Left ventricle myocardium inferior (tissue), 1 donor: ENCODE results near the gene CACTIN. TPM values are rescaled to one million over a fixed set of nuclear protein-coding genes. Genes with fewer than 3 reads are reported as not detected.
A peak's percentile ranks its signal among the peaks of the same experiment; 100 is the strongest.

Experiments used
- DNase-seq: peaks from one replicate; pipeline ENCODE4 v3.0.0-alpha.2; 2020
- H3K27ac ChIP-seq: fragments of 200-600 bp; replicated peaks from 2 replicates; pipeline ENCODE4 v1.8.0; 2021
- H3K27me3 ChIP-seq: fragments of 200-600 bp; 2 replicates; pipeline ENCODE4 v1.8.0; 2021; ENCODE audit warnings: low read depth
- H3K36me3 ChIP-seq: fragments of 200-600 bp; 2 replicates; pipeline ENCODE4 v1.8.0; 2021
- H3K4me1 ChIP-seq: fragments of 200-600 bp; 2 replicates; pipeline ENCODE4 v1.8.0; 2021
- H3K4me3 ChIP-seq: fragments of 200-600 bp; 2 replicates; pipeline ENCODE4 v1.8.0; 2021; ENCODE audit warnings: mild to moderate bottlenecking, moderate library complexity
- H3K9me3 ChIP-seq: fragments of 200-600 bp; replicated peaks from 2 replicates; pipeline ENCODE4 v1.8.0; 2021
- CTCF ChIP-seq: fragments of 200-600 bp; IDR thresholded peaks from 2 replicates; pipeline ENCODE4 v1.8.0; 2021; ENCODE audit warnings: antibody characterized with exemption, mild to moderate bottlenecking, borderline replicate concordance
- intact Hi-C: fragments of 100-400 bp; cut with micrococcal nuclease; formaldehyde crosslinking; loops from one replicate; pipeline ENCODE4 v1.11.0; 2022
- total RNA-seq: library from RNA; stranded (reverse); fragmentation: NEBNext Ultra II Directional; extraction: Animal tissue kit (Norgen Biotek cat#: 25700); gene quantifications from one replicate; pipeline ENCODE4 v1.2.1, GENCODE V29; 2021
- donor health status: DM: no; HTN: yes; CAD: no; lungs with severe emphysema.

Gene CACTIN
- total RNA-seq, 1 donor from 2014 or later: 14.5 TPM

GRCh38 chr19:3608079-3608641, 18.4 kb downstream of the CACTIN start:
- no peak for DNase-seq
- Histone ChIP-seq H3K27ac (peak overlapping the region; percentile 92), H3K4me3 (peak overlapping the region; percentile 72), H3K4me1 (peaks cover 68% of the 10 kb centered on the region), H3K27me3 (peaks cover 30% of the 10 kb centered on the region), H3K9me3 (no peaks in the 10 kb centered on the region), H3K36me3 (peaks cover 24% of the 10 kb centered on the region)
- intact Hi-C loops: no loop called here
- TF ChIP-seq CTCF: no peak

- H3K36me3 ChIP-seq: peaks cover 17% of the 10 kb centered on the region
- H3K4me3 ChIP-seq: peak overlapping the region; percentile 72
- intact Hi-C loops: no loop called here
- H3K27me3 ChIP-seq: peaks cover 30% of the 10 kb centered on the region
- peak; percentile 72 for DNase-seq
- H3K27ac ChIP-seq: peak overlapping the region; percentile 92
- H3K9me3 ChIP-seq: no peaks in the 10 kb centered on the region
- no peak for TF ChIP-seq CTCF
- peaks cover 69% of the 10 kb centered on the region for H3K4me1 ChIP-seq
Observed at GRCh38 chr19:3607303-3608078, 19.1 kb downstream of the CACTIN start.

- peak; percentile 81 for DNase-seq
- peak within 1 kb of the TSS; percentile 92 for H3K27ac ChIP-seq
- peak within 1 kb of the TSS; percentile 72 for H3K4me3 ChIP-seq
- intact Hi-C loops: no loop called here
- peaks cover 30% of the 10 kb centered on the region for H3K27me3 ChIP-seq
- TF ChIP-seq CTCF: no peak
- peaks cover 10% of the 10 kb centered on the region for H3K36me3 ChIP-seq
- H3K9me3 ChIP-seq: no peaks in the 10 kb centered on the region
- peaks cover 69% of the 10 kb centered on the region for H3K4me1 ChIP-seq
Observed at GRCh38 chr19:3606690-3607289, 19.8 kb downstream of the CACTIN start, which contains the start of gene TBXA2R. TBXA2R (minus strand) TSS chr19:3606875; CDS start chr19:3600634, 6,241 bp downstream.

- no peaks in the 10 kb centered on the region for H3K9me3 ChIP-seq
- peak overlapping the region; percentile 72 for H3K4me3 ChIP-seq
- DNase-seq: no peak
- H3K4me1 ChIP-seq: peaks cover 69% of the 10 kb centered on the region
- H3K36me3 ChIP-seq: peaks cover 4% of the 10 kb centered on the region
- TF ChIP-seq CTCF: no peak
- H3K27ac ChIP-seq: peak overlapping the region; percentile 92
- intact Hi-C loops: no loop called here
- peaks cover 30% of the 10 kb centered on the region for H3K27me3 ChIP-seq
Observed at GRCh38 chr19:3606174-3606689, 20.4 kb downstream of the CACTIN start.

GRCh38 chr19:3605770-3606169, 20.8 kb downstream of the CACTIN start:
- H3K27me3 ChIP-seq: peaks cover 30% of the 10 kb centered on the region
- H3K4me1 ChIP-seq: peaks cover 69% of the 10 kb centered on the region
- TF ChIP-seq CTCF: no peak
- H3K27ac ChIP-seq: peak overlapping the region; percentile 92
- DNase-seq: no peak
- H3K9me3 ChIP-seq: no peaks in the 10 kb centered on the region
- peak overlapping the region; percentile 72 for H3K4me3 ChIP-seq
- no peaks in the 10 kb centered on the region for H3K36me3 ChIP-seq
- intact Hi-C loops: no loop called here
